Neutrophil (primary cell): ENCODE data around the gene TDRD7.

Experiments
- H3K27ac ChIP-seq: fragments of 200-600 bp; sonication (generic); 2 replicates; pipeline ENCODE4 v1.5.1; 2016; ENCODE audit warnings: mild to moderate bottlenecking, moderate library complexity
- H3K27me3 ChIP-seq: fragments of 200-600 bp; sonication (generic); 2 replicates; pipeline ENCODE4 v1.6.0; 2016; ENCODE audit warnings: mild to moderate bottlenecking
- H3K36me3 ChIP-seq: fragments of 200-600 bp; sonication (generic); 2 replicates; pipeline ENCODE4 v1.5.1; 2017
- H3K4me1 ChIP-seq, 2 experiments: fragments of 200-600 bp in 1 of 2; sonication (generic) in 1 of 2; 1 replicate in 1 of 2; 2 replicates in 1 of 2; pipeline versions ENCODE4 v1.5.1 to v1.6.1; 2013 to 2016; ENCODE audit warnings: low read depth in 1 of 2, low read length in 1 of 2, mild to moderate bottlenecking in 1 of 2, moderate library complexity in 1 of 2; ENCODE audit not compliant: control insufficient read depth in 1 of 2, insufficient read depth in 1 of 2
- H3K4me3 ChIP-seq, 2 experiments: fragments of 200-600 bp in 1 of 2; sonication (generic) in 1 of 2; 1 replicate in 1 of 2; 2 replicates in 1 of 2; pipeline ENCODE4 v1.5.1; 2013 to 2016; ENCODE audit warnings: low read depth in 1 of 2, low read length in 1 of 2, mild to moderate bottlenecking in 1 of 2, moderate library complexity in 1 of 2
- H3K9me3 ChIP-seq: fragments of 200-600 bp; sonication (generic); 2 replicates; pipeline ENCODE4 v1.5.1; 2016
- TF ChIP-seq, protein P1 (sequence below): fragments of 200-600 bp; sonication (generic); IDR thresholded peaks from 2 replicates; pipeline ENCODE4 v1.5.1; 2016; ENCODE audit warnings: antibody characterized with exemption

The TDRD7 gene

DNA sequence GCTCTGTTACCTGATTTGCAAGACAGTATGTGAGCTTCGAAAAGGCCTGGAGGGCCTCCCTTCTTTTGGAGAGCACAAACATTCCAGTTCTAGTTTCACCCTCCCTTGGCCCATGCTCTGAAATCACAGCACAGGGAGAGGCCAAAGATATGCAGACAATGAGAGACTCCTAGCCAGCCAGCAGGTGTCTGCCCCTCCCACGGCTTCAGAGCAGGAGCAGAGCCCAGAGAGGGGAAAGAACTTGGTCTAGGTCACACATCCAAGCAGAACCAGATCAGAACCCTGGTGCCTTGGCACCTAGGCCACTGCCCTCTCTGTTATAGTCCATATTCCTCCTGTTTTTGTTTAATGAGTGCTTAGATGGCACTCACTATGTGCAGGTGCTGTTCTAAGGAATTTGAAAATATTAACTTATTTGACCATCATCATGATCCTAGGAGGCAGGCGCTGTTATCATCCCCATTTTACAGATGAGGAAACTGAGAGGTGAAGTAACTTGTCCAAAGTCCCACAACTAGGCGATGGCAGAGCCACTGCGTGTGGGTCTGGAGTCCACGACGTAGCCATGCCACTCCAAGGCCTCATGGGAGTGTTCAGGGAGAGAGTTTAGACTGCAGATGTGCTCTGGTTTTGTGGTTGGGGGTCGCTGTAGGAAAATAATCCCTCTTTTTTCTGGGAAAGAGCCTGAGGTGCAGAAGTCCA is 116.8 kb downstream of the TDRD7 start:
- H3K27ac ChIP-seq: no peak overlapping the region
- no peaks in the 10 kb centered on the region for H3K27me3 ChIP-seq
- H3K4me3 ChIP-seq: no peak overlapping the region
- no peaks in the 10 kb centered on the region for H3K36me3 ChIP-seq
- H3K9me3 ChIP-seq: no peaks in the 10 kb centered on the region
- H3K4me1 ChIP-seq: no peaks in the 10 kb centered on the region
- TF ChIP-seq, protein P1, sequence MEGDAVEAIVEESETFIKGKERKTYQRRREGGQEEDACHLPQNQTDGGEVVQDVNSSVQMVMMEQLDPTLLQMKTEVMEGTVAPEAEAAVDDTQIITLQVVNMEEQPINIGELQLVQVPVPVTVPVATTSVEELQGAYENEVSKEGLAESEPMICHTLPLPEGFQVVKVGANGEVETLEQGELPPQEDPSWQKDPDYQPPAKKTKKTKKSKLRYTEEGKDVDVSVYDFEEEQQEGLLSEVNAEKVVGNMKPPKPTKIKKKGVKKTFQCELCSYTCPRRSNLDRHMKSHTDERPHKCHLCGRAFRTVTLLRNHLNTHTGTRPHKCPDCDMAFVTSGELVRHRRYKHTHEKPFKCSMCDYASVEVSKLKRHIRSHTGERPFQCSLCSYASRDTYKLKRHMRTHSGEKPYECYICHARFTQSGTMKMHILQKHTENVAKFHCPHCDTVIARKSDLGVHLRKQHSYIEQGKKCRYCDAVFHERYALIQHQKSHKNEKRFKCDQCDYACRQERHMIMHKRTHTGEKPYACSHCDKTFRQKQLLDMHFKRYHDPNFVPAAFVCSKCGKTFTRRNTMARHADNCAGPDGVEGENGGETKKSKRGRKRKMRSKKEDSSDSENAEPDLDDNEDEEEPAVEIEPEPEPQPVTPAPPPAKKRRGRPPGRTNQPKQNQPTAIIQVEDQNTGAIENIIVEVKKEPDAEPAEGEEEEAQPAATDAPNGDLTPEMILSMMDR: no peak

DNA sequence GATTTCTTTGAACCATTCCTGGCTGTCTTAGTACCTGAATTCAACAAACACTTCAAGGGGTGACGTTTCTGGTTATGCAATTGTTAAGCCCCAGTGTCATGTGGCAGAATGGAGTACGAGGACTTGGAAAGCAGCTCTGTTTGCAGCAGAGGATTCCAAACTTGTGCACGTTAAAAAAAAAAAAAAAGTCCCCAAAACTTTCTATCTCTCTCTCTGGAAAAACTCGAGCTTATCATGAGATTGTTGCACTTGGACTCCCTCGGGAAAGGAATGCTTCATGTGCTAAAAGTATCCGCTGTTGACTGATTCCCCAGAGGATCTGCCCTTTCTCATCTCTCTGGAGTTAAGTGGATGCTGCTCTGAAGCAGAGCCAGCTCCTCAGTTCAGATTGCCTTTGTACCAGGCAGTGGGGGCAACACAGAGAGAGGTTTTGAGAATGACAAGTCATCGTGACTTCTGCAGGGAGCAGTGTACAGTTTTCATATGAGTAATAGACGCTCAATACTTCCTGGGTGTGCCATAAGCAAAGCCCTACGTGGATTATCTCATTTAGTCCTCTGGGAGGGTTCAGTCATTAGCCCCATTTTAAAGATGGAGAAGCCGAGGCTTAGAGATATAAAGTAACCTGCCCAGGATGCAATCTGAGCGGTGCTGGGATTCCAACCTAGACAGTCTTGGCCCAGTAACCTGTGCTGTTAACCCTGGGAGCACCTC is 117.6 kb downstream of the TDRD7 start:
- Histone ChIP-seq H3K9me3 (no peaks in the 10 kb centered on the region), H3K4me1 (no peaks in the 10 kb centered on the region), H3K27me3 (no peaks in the 10 kb centered on the region), H3K36me3 (no peaks in the 10 kb centered on the region), H3K4me3 (no peak overlapping the region), H3K27ac (no peak overlapping the region)
- TF ChIP-seq, protein P1: no peak

DNA sequence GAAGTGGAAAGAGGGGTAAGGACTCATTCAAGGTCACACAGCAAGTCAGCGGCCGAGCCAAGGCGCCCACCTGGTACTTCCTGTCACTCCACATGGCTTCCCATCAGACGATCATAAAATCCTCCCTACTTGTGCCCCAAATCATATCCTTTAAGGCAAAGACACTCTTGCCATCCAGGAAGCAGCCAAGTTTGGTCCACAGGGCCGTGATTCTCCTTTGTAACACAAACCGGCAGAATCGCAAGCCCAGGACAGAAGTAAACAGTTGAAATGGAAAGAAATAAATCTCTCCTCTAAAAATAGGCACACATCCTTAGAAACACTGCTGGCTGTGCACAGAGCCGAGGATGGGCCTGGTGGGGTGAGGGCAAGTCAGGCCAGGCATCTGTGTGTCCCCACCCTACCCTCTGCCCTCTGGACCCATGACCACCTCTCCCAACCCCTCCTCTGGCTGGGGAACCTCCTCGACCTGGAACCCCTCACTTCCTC is 120.0 kb downstream of the TDRD7 start:
- H3K9me3 ChIP-seq: no peaks in the 10 kb centered on the region
- no peak overlapping the region for H3K4me3 ChIP-seq
- TF ChIP-seq, protein P1: no peak
- H3K27ac ChIP-seq: no peak overlapping the region
- H3K4me1 ChIP-seq: no peaks in the 10 kb centered on the region
- no peaks in the 10 kb centered on the region for H3K27me3 ChIP-seq
- H3K36me3 ChIP-seq: no peaks in the 10 kb centered on the region

DNA sequence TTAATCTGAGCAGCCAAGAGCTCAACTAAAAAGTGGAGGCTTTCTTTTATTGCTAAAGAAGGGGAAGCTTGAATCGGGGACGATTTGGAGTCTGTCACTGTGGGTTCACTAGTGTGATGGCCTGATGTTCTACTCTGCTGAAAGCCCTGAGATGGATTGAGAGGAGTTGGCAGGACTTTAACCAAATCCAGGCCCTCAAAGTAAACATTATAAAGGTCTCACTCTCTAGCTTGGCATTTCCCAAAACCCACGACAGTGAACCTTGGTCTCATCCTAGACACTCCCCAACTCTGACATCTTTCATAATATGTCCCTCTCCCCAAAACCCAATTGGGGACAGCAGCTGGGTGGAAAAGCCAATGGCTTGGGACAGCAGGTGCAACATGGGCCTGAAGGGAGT is 122.3 kb downstream of the TDRD7 start:
- no peaks in the 10 kb centered on the region for H3K27me3 ChIP-seq
- H3K4me1 ChIP-seq: no peaks in the 10 kb centered on the region
- H3K27ac ChIP-seq: no peak overlapping the region
- no peaks in the 10 kb centered on the region for H3K36me3 ChIP-seq
- TF ChIP-seq, protein P1: no peak
- no peaks in the 10 kb centered on the region for H3K9me3 ChIP-seq
- no peak overlapping the region for H3K4me3 ChIP-seq

DNA sequence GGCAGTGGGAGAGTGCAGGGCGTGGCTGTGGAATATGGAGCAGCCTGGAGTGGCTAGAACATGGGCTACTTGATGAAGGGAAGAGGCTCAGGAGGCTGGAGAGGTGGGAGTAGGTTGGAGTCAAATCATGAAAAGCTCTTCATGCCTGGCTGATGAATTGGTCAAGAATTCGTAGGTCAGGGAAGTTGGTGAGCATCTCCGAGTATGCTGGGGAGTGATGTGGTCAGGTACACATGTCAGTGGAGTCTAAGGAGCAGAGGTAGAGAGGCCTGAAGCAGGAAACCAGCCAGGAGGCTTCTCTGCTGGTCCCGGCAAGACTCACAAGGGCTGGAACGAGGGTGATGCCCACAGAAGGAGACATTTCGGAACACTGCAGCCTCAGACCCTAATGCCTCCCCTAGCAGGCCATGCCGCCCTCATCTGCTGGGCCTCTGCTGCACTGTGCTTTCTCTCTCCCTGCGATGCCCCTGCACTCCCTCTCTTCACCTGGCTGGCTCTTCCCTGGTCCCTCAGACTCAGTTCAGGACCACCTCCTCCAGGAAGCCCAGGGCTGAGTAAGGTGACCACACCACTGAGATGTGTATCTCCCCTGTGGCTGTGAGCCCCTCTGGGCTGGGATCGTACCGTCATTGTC is 123.2 kb downstream of the TDRD7 start:
- TF ChIP-seq, protein P1: no peak
- no peaks in the 10 kb centered on the region for H3K9me3 ChIP-seq
- no peak overlapping the region for H3K4me3 ChIP-seq

More for the DNA sequence above, 123.2 kb downstream of the TDRD7 start:
- no peak overlapping the region for H3K27ac ChIP-seq
- no peaks in the 10 kb centered on the region for H3K4me1 ChIP-seq
- H3K36me3 ChIP-seq: no peaks in the 10 kb centered on the region
- H3K27me3 ChIP-seq: no peaks in the 10 kb centered on the region
